NCI-H2196 treated with DMSO at 0.1 percent for 48 hours (cell line): ENCODE data around the gene C3orf38.
A peak's percentile ranks its signal among the peaks of the same experiment; 100 is the strongest.
"Not testable (repeated sequence)": the region's sequence is repeated elsewhere in the genome, so short reads cannot be mapped to it uniquely, and the experiment has no call there.

Experiments
- DNase-seq: peaks from one replicate; lab custom pipeline; 2025; ENCODE audit not compliant: unreplicated experiment; lab: John Stamatoyannopoulos, UW

Gene C3orf38

DNA sequence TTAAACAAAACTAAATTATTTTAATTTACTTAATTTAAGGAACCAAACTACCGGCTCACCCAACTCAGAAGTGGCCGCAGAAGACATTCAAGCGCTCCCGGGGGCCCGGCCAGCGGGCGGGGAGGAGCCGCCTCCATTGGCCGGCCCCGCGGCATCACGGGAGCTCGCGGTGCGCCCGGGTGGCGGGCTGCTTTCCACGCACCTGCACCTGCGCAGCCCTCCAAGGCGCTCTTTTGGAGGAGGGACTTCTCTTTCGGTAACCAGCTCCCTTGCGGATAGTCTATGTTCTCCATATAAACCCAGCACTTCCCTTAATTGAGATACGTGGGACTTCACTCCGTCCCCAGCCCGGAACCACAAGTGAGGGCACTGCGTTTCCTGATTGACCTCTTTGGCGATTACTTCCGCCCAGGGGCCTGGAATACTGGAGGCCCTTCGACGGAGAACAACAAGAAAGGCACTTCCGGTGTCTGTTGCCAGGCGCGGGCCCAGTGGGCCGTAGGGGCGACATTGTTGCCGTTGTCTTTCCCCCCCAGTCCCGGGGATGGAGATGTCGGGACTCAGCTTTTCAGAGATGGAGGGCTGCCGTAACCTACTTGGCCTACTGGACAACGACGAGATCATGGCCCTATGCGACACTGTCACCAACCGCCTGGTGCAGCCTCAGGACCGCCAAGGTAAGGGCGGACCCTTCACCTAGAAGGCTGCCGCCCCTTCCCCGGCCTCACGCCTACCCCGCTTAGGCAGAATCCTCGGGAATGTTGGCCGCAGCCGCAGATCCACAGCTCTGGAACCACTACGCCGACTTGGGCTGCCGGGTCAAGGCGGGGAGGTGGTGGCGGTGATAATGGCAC is at the start of gene C3orf38:
C3orf38 (plus strand) TSS at position 451 of the 854 bp plus-strand sequence; CDS start at position 545, 94 bp downstream.
- DNase-seq: peak; percentile 66

DNA sequence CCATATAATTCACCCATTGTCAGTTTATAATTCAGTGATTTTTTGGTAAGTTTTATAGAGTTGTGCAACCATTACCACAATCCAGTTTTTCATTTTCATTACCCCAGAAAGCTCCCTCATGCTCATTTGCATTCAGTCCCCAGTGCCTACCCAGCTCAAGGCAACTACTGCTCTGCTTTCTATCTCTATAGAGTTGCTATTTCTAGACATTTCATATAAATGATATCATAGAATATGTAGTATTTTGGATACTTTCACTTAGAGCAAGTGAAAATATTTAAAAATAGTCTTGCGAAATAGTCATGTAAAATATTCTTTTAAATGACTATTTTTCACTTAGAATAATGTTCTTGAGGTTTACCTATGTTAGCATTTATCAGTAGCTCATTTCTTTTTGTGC is 48.6 kb upstream of the C3orf38 start:
- no peak for DNase-seq

DNA sequence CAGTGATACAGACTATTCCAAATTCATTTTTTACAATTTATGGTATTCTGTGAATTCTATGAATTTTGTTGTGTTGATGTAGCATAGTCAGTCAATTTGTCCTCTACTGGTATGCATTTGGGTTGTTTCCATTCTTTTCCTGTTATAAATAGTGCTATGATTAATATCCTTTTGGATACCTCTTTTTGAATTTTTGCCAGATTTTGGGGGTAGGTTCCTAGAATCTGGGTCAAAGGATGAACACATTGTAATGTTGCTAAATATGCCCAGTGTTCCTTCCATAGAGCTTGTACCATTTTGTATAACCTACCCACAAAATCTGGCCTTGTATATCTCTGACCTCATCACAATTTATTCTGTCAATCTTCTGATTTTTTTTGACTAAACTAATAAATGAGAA is 44.4 kb upstream of the C3orf38 start:
- no peak for DNase-seq

DNA sequence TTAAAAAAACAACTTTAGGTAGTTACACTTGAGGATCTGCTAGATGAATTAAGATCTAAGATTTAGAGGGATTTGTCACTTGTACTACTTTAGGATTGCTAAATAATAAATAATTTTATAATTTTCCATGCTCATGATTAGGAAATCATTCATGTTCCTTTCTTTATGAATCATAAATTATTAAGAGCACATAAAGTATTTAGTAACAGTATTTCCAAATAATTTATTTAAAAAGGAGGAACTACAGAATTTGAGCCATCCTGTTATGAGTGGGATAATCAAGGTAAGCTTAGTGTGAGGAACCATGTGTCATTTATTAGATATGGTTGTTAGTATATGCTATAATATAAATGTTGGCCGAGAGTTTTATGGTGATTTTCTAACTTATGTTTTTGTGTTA is 37.5 kb upstream of the C3orf38 start:
- no peak for DNase-seq

DNA sequence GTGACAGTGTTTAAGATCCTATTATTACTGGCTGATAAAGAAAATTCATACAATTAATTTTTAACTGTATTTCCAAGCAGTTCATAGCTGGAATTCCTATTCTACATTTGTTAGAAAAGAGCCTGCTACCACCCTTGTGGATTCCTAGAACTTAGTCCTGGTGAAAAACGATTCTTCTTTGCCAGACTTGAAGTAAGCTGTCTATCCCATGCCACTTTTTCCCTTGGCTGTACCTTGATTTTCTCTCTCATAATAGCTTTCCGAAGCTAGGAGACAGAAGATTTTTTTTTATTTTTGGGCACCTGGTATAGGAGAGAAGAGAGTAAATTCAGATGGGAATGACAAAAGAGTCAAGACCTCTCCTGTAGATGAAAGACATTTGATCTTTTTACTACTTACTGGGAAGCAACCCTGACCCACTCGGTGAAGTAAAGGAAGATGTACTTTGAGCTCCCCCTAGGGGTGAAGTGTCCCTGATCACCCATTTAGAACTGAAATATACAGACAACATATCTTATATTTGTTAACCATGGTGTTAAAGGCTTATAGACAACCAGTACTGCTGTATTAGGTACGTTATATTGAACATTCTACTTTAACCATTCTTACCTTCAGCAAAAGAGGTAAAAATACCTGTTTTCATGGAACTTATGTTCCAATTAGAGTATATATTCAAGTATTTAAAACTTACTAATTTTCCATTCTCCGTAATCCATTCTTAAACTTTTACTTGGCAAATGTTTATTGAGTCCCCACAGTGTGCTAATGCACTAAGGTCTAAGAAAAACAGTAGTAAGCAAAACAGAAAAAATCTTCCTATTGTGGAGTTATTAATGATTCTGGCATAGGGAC is 36.2 kb upstream of the C3orf38 start:
- no peak for DNase-seq

DNA sequence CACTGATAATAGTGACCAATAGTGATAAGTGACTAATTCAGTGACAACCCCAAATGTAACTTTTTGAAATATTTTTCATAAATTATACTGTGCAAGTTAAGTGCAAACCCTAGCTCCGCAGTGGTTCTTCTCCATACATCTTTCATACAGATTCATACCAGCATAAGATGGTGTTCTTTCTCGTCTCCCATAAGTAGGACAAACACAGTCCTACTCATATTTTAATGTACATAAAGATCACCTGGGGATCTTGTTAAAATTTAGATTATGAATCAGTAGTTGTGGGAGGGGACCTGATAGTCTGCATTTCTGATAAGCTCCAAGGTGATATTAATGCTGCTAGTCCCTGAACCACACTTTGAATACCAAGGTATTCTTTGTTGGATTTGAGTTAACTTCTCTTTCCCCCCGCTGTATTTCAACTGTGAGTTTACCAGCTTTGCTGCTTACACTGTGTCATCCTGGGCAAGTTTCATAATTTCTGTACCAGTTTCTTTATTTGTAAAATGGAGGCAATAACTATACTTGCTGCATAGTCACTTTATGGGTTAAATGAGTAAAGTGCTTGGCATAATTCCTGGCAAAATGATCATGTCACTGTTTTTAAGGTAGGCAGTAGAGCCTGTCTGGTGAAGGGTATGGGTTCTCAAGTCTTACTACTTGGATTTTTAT is 34.7 kb upstream of the C3orf38 start:
- no peak for DNase-seq

DNA sequence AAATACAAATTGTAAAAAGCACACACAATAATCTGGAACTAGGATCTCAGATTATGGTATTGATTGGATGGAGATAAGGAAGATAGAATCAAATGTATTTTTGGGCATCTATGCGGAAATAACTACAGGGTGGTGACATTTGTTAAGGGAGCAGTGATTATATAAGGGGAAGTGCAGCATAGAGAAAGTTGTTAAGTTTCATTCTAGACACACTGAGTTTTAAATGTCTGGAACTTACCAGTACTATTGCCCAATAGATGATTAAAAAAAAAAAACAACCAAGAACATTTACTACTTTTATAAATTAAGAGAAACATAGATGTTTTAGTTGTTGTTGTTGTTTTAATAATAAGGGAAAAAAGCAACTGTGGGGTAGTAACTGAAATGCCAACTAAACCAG is 32.1 kb upstream of the C3orf38 start:
- no peak for DNase-seq

DNA sequence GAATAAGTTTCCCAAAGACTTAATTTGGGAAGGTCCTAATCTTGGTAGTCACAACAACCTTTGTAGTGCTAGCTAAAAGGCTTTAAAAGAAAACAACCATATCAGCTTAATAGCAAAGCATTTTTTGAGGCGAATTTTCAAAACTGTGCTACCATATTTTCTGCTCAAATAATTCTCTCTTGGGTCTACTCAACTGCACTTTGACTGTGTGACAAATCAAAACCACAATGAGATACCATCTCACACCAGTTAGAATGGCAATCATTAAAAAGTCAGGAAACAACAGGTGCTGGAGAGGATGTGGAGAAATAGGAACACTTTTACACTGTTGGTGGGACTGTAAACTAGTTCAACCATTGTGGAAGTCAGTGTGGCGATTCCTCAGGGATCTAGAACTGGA is 31.2 kb upstream of the C3orf38 start:
- DNase-seq: not testable (repeated sequence)

DNA sequence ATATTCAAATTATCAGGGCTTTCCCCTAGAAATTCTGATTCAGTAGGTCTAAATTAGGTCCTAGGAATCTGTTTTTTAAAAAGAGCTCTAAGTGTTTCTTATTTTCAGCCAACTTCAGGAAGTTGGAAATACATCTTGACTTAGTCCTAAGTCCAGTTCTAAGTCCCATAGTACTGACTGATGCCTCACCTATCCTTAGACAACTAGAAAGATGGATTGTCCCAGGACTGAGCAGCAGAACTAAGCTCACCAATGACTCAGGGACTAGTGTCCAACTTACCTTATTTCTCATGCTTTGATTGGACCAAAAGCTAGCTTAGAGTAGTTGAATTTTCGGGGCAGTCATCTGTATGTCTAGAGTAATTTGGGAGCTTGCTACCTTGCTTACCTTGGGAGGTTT is 26.2 kb upstream of the C3orf38 start:
- DNase-seq: no peak

DNA sequence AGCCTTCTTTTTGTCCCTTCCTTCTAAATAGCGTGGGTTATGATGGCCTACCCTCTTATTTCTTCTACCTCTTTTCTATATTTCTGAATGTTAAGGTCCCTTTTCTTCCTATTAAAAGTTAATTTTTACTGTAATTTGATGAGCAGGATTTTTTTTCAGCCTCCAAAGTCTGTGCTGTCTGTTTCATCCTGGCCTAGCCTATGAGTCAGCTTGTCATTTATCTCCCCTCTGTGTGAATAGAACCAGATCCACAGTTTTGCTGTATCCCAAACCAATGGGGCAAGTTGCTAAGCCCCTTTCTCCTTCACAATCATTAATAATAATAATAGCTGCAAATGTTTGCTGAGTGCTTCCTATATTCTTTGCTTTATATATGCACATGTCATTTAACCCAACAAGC is 18.1 kb upstream of the C3orf38 start:
- no peak for DNase-seq

DNA sequence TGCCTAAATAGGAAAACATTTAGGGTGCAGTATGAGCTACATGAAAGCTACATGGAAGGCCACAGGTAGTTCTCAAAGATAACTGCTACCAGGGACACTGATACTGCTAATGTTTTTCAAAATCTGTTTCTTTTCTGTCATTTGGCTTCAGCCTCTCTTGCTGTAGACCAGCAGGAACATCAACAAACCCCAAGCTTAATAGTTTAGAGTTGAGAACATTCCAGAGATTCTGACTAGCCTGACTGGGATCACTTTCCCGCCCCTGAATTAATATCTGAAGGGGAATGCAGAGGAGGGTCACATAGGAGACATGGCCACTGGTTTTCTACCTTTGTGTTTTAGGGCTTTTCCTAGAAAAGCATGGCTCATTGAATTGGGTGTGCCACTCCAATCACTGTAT is 16.9 kb upstream of the C3orf38 start:
- DNase-seq: no peak

DNA sequence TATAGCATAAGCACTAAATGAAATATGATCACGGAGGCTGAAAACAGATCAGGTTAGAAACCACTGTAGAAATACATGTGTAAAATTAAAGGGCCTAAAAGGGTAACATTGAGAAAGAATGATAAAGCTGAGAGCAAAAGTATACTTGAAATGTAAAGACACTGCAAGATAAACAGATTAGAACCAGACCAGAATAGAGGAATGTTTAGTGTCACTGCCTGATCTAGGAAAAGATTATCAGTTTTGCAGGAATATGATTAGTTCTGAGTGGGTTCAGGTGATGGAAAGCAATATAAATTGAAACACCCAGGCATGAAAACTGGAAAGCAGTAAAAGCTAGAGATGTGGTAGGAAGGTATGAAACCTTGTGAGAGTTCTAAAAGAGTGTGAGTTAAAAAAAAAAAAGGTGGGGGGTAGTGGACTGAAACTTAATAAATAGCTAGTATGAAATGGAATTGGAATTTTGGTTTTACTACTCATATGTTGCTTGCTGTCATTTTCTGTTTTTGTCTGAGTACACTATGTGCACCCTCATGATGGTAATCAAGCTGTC is 16.0 kb upstream of the C3orf38 start:
- no peak for DNase-seq

DNA sequence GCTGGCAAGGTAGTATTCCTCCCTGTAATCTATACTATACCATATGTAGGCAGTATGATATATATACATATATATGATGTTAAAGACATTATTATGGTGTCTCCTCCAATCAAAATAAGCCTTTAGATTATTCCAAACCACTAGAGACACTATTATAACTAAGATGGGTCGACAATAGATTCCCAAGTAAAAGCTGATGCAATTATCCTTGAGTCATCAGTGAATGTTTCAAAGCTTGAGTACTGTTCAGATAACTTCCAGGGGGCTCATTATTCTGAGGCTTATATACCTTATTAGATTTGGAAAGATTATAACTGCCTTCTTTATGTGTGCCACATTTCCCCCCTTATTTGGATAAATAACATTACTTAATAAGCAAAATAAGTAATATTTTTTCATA is 11.9 kb upstream of the C3orf38 start:
- DNase-seq: no peak

DNA sequence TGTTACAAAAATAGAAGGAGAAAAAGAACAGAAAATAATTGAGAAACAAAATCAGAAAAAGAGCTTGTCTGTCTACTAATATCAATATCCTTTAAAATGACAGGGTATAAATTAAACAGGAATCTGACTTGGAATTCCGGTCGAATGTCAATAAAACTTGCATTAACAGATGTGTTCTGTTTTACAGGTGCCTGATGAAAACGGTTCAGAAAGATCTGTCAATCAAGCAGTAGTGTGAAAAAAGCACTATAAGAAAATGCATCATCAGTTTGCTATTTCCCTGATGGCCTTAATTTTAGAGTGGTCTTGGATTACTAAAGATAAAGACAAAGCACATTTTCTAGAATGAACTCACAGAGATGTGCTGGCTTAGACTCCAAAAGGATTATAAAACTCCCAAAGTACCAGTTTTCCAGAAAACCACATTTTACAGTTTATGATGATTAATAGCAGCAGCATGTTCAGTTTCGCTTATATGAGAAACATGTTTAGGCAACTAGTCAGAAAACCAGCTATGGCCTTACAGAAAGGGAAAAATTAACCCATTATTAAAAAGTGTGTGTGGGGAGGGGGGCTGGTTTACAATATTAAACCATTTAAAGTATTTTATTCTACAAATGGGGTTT is 8.2 kb upstream of the C3orf38 start:
- no peak for DNase-seq

DNA sequence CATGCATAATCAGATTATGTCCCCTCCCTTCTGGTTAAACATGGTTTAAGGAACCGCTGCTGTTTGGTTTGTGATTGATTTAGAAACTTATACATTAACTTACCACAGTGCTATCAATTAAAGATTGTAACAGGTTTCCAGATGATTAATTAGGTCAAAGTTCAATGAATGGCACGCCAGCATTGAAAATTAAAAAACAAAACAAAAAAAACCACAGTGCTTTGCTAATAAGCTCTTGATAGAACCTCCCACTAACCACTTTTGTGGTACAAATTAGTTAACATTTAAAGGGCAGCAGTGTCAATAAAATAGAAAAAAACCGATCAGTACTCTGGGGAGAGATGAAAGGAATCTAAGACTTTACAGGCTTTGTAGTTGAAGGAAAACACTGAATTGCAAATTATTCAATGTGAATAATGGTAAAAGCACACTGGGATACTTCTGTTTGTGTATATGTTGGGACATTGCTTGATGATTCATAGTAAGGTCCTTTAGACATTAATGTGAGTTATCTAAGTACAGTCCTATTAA is 7.6 kb upstream of the C3orf38 start:
- no peak for DNase-seq

DNA sequence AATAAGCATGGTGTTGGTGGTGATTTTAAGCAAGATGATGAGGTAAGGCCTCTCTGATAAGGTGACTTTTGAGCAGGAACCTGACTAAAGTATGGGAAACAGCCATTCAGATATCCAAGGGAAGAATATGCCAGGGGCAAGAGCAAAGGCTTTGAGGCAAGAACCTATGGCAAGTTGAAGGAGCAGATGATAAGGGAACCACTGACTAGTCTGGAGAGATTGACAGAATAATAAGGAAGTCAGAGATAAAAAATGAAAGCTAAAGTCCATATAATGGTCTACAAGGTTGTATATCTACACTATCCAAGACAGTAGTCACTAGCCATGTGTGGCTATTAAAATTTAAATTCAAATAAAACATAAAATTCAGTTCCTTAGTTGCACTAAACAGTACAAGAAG is 2.5 kb upstream of the C3orf38 start:
- no peak for DNase-seq

DNA sequence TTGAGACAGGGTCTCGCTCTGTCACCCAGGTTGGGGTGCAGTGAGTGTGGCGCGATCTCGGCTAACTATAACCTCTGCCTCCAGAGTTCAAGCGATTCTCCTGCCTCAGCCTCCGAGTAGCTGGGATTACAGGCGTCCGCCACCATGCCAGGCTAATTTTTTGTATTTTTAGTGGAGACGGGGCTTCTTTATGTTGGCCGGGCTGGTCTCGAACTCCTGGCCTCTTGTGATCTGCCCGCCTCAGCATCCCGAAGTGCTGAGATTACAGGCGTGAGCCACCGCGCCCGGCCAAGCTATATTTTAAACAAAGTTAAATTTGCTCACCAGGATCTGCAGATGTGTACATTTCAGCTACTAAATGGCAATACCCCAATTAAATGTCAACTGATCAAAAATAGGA is 1.1 kb upstream of the C3orf38 start:
- no peak for DNase-seq

DNA sequence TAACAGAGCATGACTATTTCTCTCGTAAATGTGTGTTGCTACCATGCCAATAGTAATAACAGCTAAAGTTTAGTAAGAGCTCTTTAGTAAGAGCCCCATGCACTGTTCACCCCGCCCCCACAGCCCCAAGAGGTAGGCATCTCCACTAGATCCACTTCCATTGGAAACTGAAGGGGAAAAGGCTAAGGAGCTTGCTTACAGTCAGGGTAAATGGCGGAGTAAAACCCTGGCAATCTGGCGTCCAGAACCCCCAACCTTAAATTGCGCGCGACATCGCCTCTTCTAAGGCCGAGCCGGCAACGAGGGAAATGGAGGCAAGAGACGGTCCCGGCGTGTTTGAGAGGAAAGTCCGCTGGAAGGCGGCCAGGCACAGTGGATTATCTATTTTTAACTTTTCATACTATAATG is 654 bp upstream of the C3orf38 start:
- DNase-seq: no peak

DNA sequence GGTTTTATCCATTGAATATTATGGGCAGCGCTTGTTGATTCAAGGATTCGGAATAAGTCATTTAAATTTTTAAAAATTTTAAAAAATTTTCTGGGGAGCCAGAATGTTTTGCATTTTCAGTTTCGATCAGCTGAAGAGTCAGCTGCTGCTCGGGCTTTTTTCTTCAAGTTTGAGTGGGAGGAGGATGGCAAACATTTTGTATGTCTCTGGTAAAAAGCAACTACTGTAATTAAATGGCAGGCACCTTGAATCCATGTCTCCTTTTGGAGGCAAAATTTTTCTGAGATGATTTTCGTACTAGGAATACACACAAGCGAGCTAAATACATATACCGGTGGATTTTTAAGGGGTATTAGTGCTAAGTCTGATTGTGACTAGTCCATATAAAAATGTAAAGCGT is 612 bp downstream of the C3orf38 start:
- DNase-seq: no peak

DNA sequence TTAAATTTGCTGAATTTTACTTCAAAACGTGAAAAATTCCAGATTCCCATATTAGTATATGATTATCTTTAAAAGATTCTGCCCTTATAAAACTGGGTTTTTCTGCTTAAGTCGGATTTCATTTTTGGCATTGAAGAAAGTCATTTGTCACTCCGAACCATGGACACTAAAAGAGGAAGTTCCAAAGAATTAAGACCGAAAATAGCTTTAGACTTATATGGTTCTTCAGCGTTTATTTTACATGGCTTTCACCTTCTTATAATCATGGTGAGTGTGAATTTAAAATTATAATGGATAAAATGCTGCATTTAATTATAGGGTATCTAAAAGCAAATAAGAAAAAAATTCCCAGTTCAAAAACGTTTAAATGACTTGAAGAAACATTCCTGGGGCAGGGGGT is 1.0 kb downstream of the C3orf38 start:
- no peak for DNase-seq

DNA sequence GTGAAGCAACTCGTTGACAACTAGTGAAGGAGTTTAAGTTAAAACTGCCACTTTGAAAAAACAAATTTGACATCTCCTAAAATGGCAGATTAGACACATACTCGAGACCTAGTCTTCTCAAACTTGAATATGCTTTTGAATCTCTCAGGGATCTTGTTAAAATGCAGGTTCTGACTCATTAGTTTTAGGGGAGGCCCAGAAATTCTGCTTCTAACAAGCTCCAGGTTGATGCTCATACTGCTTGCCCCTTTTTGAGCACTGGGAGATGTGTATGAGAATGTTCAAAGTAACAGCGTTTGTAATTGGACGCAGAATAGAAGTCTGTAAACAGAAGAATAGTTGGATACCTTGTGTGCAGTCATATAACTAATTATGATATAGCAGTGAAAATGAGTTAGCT is 1.6 kb downstream of the C3orf38 start:
- no peak for DNase-seq
